NCI-H2029 (cell line): ENCODE measurements around the gene RAPGEFL1.
"Not testable (repeated sequence)": the region's sequence is repeated elsewhere in the genome, so short reads cannot be mapped to it uniquely, and the experiment has no call there.

Experiments
- DNase-seq: peaks from one replicate; lab custom pipeline; 2025; lab: John Stamatoyannopoulos, UW

Gene RAPGEFL1

GRCh38 chr17:40174514-40174913 lies 2.8 kb upstream of the RAPGEFL1 start:
- DNase-seq: no peak

- DNase-seq: no peak
Observed at GRCh38 chr17:40175928-40176753, 1.1 kb upstream of the RAPGEFL1 start.

DNA sequence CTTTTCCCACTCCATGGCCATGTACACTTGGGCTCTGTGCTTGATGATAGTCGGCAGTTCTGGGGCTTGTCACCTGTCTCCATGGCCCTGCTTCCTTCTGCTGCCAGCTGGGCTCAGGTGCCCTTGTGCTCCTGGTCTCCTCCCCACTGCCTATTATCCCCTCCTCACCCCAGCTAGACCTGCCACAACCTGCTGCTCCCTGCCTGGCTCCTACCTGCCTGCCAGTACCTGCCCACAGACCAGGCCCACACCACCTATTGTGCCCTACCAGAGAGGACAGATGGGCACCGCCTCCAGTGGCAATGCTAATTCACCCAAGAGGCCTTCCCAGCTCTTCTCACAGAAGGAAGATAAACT lies 538 bp upstream of the RAPGEFL1 start:
- DNase-seq: peak; percentile 18

GRCh38 chr17:40178021-40178601 lies 841 bp downstream of the RAPGEFL1 start:
- DNase-seq: no peak

- no peak for DNase-seq
Observed at GRCh38 chr17:40178660-40179059, 1.4 kb downstream of the RAPGEFL1 start.

DNA sequence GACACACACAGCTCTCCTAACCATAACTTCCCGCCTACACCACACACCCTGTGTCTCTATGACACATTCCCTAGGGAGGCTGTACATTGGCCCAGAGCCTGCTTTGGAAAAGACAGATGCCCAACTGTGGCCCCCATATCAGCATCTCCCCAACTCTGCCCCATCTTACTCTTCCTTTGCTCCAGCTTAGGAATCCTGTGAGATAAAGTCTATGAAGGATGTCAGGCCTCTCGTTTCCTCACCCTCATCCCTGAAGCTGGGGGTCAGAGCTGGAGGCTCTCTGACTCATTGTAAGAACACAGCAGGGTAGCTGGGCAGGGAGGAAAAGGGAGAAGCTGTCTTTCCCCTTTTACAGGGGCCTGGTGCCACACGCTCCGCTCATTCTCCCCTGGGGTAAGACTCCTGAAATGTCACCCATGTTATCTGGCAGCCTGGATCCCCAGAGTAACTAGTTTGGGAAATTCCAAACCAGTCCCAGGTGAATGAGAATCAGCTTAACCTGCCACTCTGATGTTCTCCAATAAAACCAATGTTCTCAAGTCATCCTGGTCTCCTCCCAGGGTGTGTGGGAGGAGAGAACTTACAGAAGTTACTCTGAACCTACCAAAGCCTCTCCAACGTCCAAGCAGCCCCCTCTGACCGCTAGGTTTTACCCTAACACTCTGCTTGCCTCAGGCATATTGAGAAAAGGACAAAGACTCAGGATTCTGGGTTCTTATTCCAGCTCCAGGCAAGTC lies 2.8 kb downstream of the RAPGEFL1 start:
- no peak for DNase-seq

GRCh38 chr17:40180694-40181093 lies 3.4 kb downstream of the RAPGEFL1 start:
- no peak for DNase-seq

DNA sequence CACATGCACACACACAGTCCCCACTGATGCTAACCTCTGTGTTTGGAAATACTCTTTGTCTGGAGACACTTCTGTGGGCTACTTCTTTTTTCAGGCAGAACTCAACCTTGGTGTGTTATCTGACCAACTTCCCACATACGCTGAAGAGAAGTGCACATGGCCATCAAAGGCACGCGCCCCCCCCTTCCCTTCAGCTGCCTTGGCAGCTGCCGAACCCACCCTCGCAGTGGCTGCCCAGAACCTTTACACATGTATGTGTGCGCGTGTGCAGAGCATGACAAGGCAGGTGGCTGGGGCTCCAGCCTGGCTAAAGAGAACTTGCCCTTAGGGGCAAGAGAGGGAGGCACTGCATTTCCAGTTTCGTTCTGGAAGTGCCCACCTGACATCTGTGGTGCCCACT lies 3.9 kb downstream of the RAPGEFL1 start:
- no peak for DNase-seq

DNA sequence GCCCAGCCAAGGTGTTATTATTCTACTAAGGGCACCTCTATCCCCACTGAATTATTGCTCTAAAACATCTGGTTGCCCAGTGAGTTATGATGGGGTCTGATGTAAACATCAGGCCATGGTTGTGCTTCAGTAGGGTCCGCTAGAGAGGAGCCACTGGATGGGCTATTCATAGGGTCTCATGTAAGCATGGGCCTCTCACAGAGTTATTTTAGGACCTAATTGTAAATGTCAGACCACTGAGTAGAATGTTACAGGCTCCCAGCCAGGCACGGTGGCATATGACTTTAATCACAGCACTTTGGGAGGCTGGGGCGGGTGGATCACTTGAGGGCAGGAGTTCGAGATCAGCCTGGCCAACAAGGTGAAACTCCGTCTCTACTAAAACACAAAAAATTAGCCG lies 5.3 kb downstream of the RAPGEFL1 start:
- no peak for DNase-seq

GRCh38 chr17:40187238-40187637 lies 10.0 kb downstream of the RAPGEFL1 start:
- no peak for DNase-seq

DNA sequence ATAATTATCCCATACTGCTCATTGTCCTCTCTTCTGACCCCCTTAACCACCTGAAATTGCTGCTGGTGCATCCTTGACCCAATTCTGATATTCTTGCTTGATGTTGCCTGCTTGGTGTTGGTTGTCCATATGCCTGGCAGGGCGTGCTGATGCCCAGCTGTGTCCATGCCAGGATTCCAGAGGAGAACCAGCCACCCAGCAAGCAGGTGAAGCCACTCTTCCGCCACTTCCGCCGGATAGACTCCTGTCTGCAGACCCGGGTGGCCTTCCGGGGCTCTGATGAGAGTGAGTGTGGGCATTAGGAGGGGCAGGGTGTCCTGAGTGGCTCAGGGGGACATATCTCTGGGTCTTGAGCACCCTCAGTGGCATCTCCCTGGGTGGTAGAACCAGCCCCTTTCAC lies 11.4 kb downstream of the RAPGEFL1 start:
- no peak for DNase-seq

- no peak for DNase-seq
Observed at GRCh38 chr17:40190197-40191021, 13.1 kb downstream of the RAPGEFL1 start.

DNA sequence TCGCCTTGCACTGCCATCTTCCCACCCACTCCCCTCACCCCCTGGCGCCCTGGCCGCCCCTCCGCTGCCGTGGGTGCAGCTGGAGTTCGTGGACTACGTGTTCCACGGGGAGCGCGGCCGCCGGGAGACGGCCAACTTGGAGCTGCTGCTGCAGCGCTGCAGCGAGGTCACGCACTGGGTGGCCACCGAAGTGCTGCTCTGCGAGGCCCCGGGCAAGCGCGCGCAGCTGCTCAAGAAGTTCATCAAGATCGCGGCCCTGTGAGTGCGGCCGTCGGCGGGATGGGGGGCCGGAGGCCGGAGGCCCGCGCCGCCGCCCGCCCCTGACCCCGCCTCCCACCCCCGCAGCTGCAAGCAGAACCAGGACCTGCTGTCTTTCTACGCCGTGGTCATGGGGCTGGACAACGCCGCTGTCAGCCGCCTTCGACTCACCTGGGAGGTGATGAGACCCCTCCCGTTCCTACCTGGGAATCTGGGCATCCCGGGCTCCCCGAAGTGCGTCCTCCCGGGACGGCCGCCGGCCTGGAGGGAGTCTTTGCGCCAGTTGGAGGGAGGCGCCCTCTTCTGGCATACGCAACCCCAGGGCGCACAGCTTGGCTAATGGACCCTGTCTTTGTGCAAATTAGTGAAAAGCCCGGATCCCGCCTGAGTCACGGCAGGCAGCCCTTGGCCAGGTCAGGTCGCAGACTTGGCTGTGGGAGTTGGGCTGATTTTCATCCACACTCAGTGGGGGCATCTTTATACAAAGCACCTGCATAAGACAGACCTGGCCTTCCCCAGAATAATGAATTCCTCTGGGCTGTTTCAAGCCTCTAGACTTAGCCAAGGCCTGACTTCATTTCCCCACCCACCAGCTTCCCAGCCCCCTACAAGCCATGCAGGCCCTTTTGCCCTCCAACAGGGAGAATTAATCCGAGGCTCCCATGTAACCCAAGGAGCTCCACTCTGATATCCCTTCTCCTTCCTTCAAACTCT lies 14.3 kb downstream of the RAPGEFL1 start:
- DNase-seq: no peak

DNA sequence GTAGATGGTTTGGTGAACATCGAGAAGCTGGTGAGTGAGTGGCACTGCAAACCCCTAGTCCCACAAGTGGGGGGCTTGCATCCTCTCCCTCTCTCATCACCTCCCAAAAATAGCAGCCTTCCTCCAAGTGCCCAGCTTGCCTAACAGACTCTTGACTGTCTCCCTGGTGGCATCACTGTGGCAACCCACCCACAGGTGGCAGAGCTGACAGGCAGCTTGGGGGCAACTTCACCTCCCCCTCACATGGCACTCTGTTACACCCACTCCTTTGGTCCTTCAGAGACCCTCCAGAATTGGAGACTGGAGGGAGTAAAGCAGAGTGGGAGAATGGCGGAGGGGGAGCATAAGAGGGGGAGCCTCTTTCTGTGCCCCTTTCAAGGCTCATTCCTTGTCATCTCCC lies 15.7 kb downstream of the RAPGEFL1 start:
- DNase-seq: no peak

DNA sequence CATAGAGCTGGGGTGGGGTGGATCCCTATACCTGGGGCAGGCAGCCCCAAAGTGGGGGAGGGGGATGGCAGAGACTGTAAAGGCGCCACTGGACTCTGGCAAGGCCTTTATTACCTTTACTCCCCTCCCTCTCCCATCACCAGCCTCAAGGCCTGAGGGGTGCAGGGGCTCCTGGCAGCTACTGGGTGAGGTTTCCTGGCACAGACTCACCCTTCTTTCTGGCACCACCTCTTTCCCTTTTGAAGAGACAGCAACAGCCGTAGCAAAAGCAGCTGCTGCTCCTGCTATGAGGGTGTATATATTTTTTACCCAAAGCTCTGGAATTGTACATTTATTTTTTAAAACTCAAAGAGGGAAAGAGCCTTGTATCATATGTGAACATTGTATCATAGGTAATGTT lies 17.6 kb downstream of the RAPGEFL1 start:
- no peak for DNase-seq

- DNase-seq: no peak
Observed at GRCh38 chr17:40197550-40197949, 20.3 kb downstream of the RAPGEFL1 start.

GRCh38 chr17:40197965-40198456 lies 20.7 kb downstream of the RAPGEFL1 start:
- DNase-seq: not testable (repeated sequence)

- no peak for DNase-seq
Observed at GRCh38 chr17:40198576-40198975, 21.3 kb downstream of the RAPGEFL1 start.

GRCh38 chr17:40203131-40203530 lies 25.9 kb downstream of the RAPGEFL1 start:
- no peak for DNase-seq

DNA sequence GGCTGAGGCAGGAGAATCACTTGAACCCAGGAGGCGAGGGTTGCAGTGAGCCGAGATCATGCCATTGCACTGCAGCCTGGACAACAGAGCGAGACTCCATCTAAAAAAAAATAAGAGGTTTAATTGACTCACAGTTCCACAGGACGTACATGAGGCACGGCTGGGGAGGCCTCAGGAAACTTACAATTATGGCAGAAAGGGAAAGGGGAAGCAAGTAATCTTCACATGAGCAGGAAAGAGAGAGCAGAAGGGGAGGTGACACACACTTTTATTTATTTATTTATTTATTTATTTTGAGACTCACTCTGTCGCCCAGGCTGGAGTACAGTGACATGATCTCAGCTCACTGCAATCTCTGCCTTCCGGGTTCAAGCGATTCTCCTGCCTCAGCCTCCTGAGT lies 28.9 kb downstream of the RAPGEFL1 start:
- not testable (repeated sequence) for DNase-seq
